HepG2 (cell line): ENCODE results near the gene AQP10. TPM values are rescaled to one million over a fixed set of nuclear protein-coding genes. Genes with fewer than 3 reads are reported as not detected.

ENCODE experiments used
- AHDC1 ChIP-seq: sonication (generic); formaldehyde crosslinking; IDR thresholded peaks from 2 replicates; pipeline ENCODE4 v1.5.1; 2020; ENCODE audit warnings: mild to moderate bottlenecking, missing genetic modification reagents, borderline replicate concordance
- ATF7-NPFF ChIP-seq: sonication (generic); formaldehyde crosslinking; IDR thresholded peaks from 2 replicates; pipeline ENCODE4 v1.8.1; 2023; ENCODE audit warnings: mild to moderate bottlenecking, low read depth, missing genetic modification reagents, moderate library complexity
- HNF1A ChIP-seq, 2 experiments: sonication (generic) in 1 of 2; formaldehyde crosslinking in 1 of 2; IDR thresholded peaks; 2 replicates each; pipeline versions ENCODE4 v1.4.0 to v1.6.1; 2016 to 2020; ENCODE audit warnings: borderline replicate concordance in 1 of 2, low read depth in 1 of 2, mild to moderate bottlenecking in 1 of 2, missing genetic modification reagents in 1 of 2
- PRMT3 ChIP-seq: sonication (generic); formaldehyde crosslinking; IDR thresholded peaks from 2 replicates; pipeline ENCODE4 v1.8.1; 2022; ENCODE audit warnings: low read depth, mild to moderate bottlenecking, moderate library complexity, missing genetic modification reagents, borderline replicate concordance
- REST ChIP-seq, 2 experiments: IDR thresholded peaks; 2 replicates each; pipeline ENCODE4 v1.6.1; 2011 to 2012; ENCODE audit warnings: low read length in 2 of 2, borderline replicate concordance in 1 of 2, low read depth in 1 of 2, mild to moderate bottlenecking in 1 of 2, moderate library complexity in 1 of 2
- TAF15 ChIP-seq: fragments of 200-400 bp; formaldehyde crosslinking; IDR thresholded peaks from one replicate; pipeline ENCODE4 v1.6.1; 2018; ENCODE audit warnings: mild to moderate bottlenecking, low read depth, low read length; ENCODE audit not compliant: poor library complexity, severe bottlenecking
- ZKSCAN5 ChIP-seq: sonication (generic); formaldehyde crosslinking; IDR thresholded peaks from 2 replicates; pipeline ENCODE4 v1.5.1; 2020; ENCODE audit warnings: mild to moderate bottlenecking, missing genetic modification reagents
- ZNF282 ChIP-seq: fragments of 450-650 bp; IDR thresholded peaks from 2 replicates; pipeline ENCODE4 v1.6.1; 2018; ENCODE audit not compliant: partially characterized antibody
- ZNF576 ChIP-seq: sonication (generic); formaldehyde crosslinking; IDR thresholded peaks from 2 replicates; pipeline ENCODE4 v1.4.0; 2020; ENCODE audit warnings: mild to moderate bottlenecking, missing genetic modification reagents
- polyA plus RNA-seq, 8 experiments: library from polyadenylated mRNA; depleted of rRNA in 3 of 8; stranded (reverse) in 7 of 8; unstranded in 1 of 8; fragments of >200 nt; fragmentation: Illumina TruSeq in 4 of 8; extraction: Trizol in 4 of 8; gene quantifications; 2 replicates each; pipeline versions ENCODE4 v1.2.1 to v1.2.3, GENCODE V29; 2011 to 2016; ENCODE audit warnings: low read depth in 4 of 8, missing spikeins in 1 of 8, mixed read lengths in 1 of 8; ENCODE audit not compliant: insufficient read depth in 1 of 8
- total RNA-seq, 5 experiments: library from RNA; depleted of rRNA; stranded (reverse); fragments of >200 nt; fragmentation: Illumina TruSeq; extraction: Trizol; gene quantifications; 2 replicates each; pipeline ENCODE4 v1.2.3, GENCODE V29; 2016; ENCODE audit warnings: low read depth in 1 of 5

AQP10 gene
- total and polyA plus RNA-seq, 2 of the 13 experiments (the other 11 are each of a cell fraction or from before 2014, with no cell fraction given): 0.30 TPM; not detected in 1

GRCh38 chr1:154335025-154335714 is 14.3 kb downstream of the AQP10 start (continued):
- TF ChIP-seq AHDC1 (CRISPR knock-in tag): no peak
- TF ChIP-seq ATF7-NPFF: no peak
- no peak for TF ChIP-seq ZNF576 (CRISPR knock-in tag)
- no peak for TF ChIP-seq HNF1A (IDR thresholded peaks at IDR 0.05; ENCODE audit: low read depth)
- no peak for TF ChIP-seq HNF1A (CRISPR knock-in tag; IDR thresholded peaks at IDR 0.05; ENCODE audit: borderline replicate concordance)
- TF ChIP-seq TAF15: no peak
- TF ChIP-seq REST (IDR thresholded peaks at IDR 0.05; ENCODE audit: borderline replicate concordance in 1 of 2, low read depth in 1 of 2, low read length in 2 of 2): no peak
- TF ChIP-seq PRMT3 (CRISPR knock-in tag): no peak
- no peak for TF ChIP-seq ZNF282
- no peak for TF ChIP-seq ZKSCAN5 (CRISPR knock-in tag)
